Heart left ventricle (tissue), 13 donors: ENCODE data around the gene ZNF516.

ENCODE experiments used
- CTCF ChIP-seq, 12 donors: fragments of 200-600 bp; sonication (generic) in 4 of 12; IDR thresholded peaks; one replicate each; pipeline versions ENCODE4 v1.5.0 to v1.8.0; 2018 to 2022; ENCODE audit warnings: antibody characterized with exemption in 12 of 12, mild to moderate bottlenecking in 5 of 12
- POLR2A ChIP-seq, 2 donors: fragments of 450-650 bp; IDR thresholded peaks; one replicate each; pipeline ENCODE4 v1.6.1; 2017; ENCODE audit warnings: antibody characterized with exemption in 2 of 2, mild to moderate bottlenecking in 2 of 2, moderate library complexity in 2 of 2
- donor health status: ischemic (EF 13 %, LVEDD 7.1; RV severe dilation, severe dysfunction).
- donor health status: DM: no; HTN: yes; CAD: no.
- donor health status: DM: no; HTN: no; CAD: no.
- donor health status: ischemic (EF 25% LVEDD 6.9; RV normal size, moderate dysfunction).
- donor health status: ischemic (EF 25% LVEDD 5.7; RV mildly dilated, moderate dysfunction).
- donor health status: ischemic (EF 35%, LVEDD 5.7; RV mildly dilated, moderate dysfunction).
- donor health status: nonischemic (EF 11% LVEDD 7.7; RV severe dilation, severe dysfunction).
- donor health status: DM: yes; HTN: yes; CAD: no.
- donor health status: PGD.
- donor health status: ischemic (EF 29% LVEDD 5.4; RV normal size, mild dysfunction).
- donor health status: nonischemic (EF 23%, LVEDD 6.1; RV moderate dilation, normal function).

GRCh38 chr18:76370686-76371085, 124.4 kb downstream of the ZNF516 start:
- TF ChIP-seq CTCF (IDR thresholded peaks at IDR 0.05), result no peak
- TF ChIP-seq POLR2A (IDR thresholded peaks at IDR 0.05), result no peak
